Stimulated activated CD4-positive, alpha-beta T cell treated with anti-CD3 and anti-CD28 coated beads, Interleukin-1b, Interleukin-23, amount 100 ng/mL, for 4 hours (primary cell): ENCODE data around the gene DMRT2.

Experiments
- DNase-seq, 2 donors: peaks; one replicate each; pipeline ENCODE4 v3.0.0-alpha.2; 2020; ENCODE audit warnings: low read depth in 2 of 2

Gene DMRT2

DNA sequence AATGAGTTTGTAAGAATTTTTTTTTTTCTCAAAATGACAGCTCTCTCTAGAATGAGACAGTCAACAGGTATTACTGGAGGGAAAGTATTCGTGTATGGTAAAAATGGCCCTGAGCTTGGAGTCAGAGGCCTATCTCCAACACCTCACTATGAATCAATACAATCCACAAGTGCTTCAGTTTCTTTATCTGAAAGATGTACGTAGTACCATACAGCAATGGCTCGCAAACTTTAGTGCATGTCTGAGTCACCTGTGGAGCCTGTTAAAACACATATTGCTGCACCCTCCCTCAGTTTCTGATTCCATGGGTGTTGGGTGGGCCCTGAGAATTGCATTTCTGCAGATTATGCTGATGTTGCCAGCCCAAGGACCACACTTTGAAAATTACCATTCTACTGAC lies 44.6 kb downstream of the DMRT2 start:
- no peak for DNase-seq

- no peak for DNase-seq
Observed at GRCh38 chr9:1096155-1096964, 46.2 kb downstream of the DMRT2 start.

DNA sequence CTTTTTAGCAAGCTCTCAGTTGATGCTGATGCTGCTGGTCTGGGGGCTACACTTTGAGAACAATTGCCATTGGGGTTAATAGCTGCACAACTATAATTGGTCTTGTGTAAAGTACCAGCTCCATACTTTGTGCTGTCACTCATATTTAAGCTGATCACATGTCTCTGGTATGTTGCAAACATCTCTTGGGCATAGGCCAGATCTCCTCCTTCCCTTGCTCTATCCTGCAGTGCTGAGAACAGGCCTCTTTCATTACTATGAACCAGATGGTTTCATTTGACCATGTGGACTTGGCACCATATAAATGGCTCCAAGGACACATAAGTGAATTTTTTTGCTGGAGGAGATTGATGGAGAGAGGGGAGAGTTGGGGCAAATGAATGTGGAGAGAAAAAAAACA lies 48.4 kb downstream of the DMRT2 start:
- no peak for DNase-seq

GRCh38 chr9:1100201-1100600 lies 50.0 kb downstream of the DMRT2 start:
- DNase-seq: no peak

GRCh38 chr9:1100945-1101344 lies 50.8 kb downstream of the DMRT2 start:
- DNase-seq: no peak

GRCh38 chr9:1101846-1102641 lies 51.9 kb downstream of the DMRT2 start:
- DNase-seq: no peak

GRCh38 chr9:1102642-1102970 lies 52.4 kb downstream of the DMRT2 start:
- DNase-seq: no peak
